ENCODE measurements around the gene DERA.
"Not testable (repeated sequence)": the region's sequence is repeated elsewhere in the genome, so short reads cannot be mapped to it uniquely, and the experiment has no call there.

The DERA gene

GRCh38 chr12:15910864-15911721 lies at the start of gene DERA:
TSS of gene DERA (plus strand) at chr12:15911332. CDS start at chr12:15911384, 52 bp downstream.
- H3K4me1 ChIP-seq (ENCODE audit: insufficient read depth, low read length): peaks cover 5% of the 10 kb centered on the region
- peak within 1 kb of the TSS; percentile 96 for H3K4me3 ChIP-seq (ENCODE audit: low read length)
- no peaks in the 10 kb centered on the region for H3K27me3 ChIP-seq (ENCODE audit: insufficient read depth, low read length)
- peak within 1 kb of the TSS; percentile 97 for H2AFZ ChIP-seq (ENCODE audit: low read depth, low read length)
- H3K9me3 ChIP-seq (ENCODE audit: low read length): no peaks in the 10 kb centered on the region
- peaks cover 9% of the 10 kb centered on the region for H3K36me3 ChIP-seq (ENCODE audit: insufficient read depth, low read length)

GRCh38 chr12:15861404-15861803 lies 49.7 kb upstream of the DERA start:
- H3K4me1 ChIP-seq (ENCODE audit: insufficient read depth, low read length): no peaks in the 10 kb centered on the region
- no peak overlapping the region for H3K4me3 ChIP-seq (ENCODE audit: low read length)
- no peaks in the 10 kb centered on the region for H3K27me3 ChIP-seq (ENCODE audit: insufficient read depth, low read length)
- no peaks in the 10 kb centered on the region for H3K9me3 ChIP-seq (ENCODE audit: low read length)
- no peaks in the 10 kb centered on the region for H3K36me3 ChIP-seq (ENCODE audit: insufficient read depth, low read length)
- H2AFZ ChIP-seq (ENCODE audit: low read depth, low read length): no peak overlapping the region

GRCh38 chr12:15862840-15863239 lies 48.3 kb upstream of the DERA start:
- Histone ChIP-seq H3K4me3 (ENCODE audit: low read length) (no peak overlapping the region), H3K4me1 (ENCODE audit: insufficient read depth, low read length) (no peaks in the 10 kb centered on the region), H3K9me3 (ENCODE audit: low read length) (no peaks in the 10 kb centered on the region), H2AFZ (ENCODE audit: low read depth, low read length) (no peak overlapping the region), H3K27me3 (ENCODE audit: insufficient read depth, low read length) (no peaks in the 10 kb centered on the region), H3K36me3 (ENCODE audit: insufficient read depth, low read length) (no peaks in the 10 kb centered on the region)

DNA sequence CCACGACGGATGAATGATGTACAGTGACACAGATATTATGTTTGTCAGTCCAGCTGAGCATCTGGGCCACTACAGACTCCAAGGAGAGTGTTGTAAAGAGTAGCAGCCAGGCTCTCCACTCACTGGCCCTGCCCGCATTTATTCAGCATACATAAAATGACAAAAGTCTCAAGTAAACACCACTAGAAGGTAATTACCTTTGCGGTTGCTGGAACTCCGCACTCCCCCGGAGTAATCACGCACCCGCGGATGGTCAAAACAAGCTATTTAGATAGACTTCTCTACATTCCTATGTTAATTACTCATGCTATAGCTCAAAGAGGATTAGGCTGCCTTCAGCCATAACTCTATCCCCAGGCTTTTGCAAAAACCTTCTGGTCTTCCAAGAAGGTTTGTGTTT lies 47.8 kb upstream of the DERA start:
- Histone ChIP-seq H3K27me3 (ENCODE audit: insufficient read depth, low read length) (no peaks in the 10 kb centered on the region), H3K9me3 (ENCODE audit: low read length) (no peaks in the 10 kb centered on the region), H2AFZ (ENCODE audit: low read depth, low read length) (no peak overlapping the region), H3K4me3 (ENCODE audit: low read length) (no peak overlapping the region), H3K36me3 (ENCODE audit: insufficient read depth, low read length) (no peaks in the 10 kb centered on the region), H3K4me1 (ENCODE audit: insufficient read depth, low read length) (no peaks in the 10 kb centered on the region)

DNA sequence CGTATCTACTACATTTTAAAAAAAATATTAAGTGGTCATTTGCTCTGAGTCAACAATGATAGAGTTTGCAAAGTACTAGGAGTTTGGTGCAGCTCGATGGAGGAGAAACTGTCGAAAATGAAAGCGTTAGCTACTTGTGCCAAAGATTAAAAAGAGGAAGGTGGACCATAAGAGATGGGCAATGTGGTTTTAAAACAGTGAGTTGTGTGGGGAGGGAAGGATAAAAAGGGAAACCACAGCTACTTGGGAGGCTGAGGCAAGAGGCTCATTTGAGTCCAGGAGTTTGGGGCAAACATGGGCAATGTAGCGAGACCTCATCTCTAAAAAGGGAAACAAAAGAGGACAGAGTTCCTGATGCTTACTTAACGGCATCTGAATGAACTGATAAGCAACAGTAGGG lies 47.1 kb upstream of the DERA start:
- H3K4me1 ChIP-seq (ENCODE audit: insufficient read depth, low read length): no peaks in the 10 kb centered on the region
- H3K36me3 ChIP-seq (ENCODE audit: insufficient read depth, low read length): no peaks in the 10 kb centered on the region
- no peaks in the 10 kb centered on the region for H3K27me3 ChIP-seq (ENCODE audit: insufficient read depth, low read length)
- H3K4me3 ChIP-seq (ENCODE audit: low read length): no peak overlapping the region
- no peaks in the 10 kb centered on the region for H3K9me3 ChIP-seq (ENCODE audit: low read length)
- no peak overlapping the region for H2AFZ ChIP-seq (ENCODE audit: low read depth, low read length)

- no peak overlapping the region for H3K4me3 ChIP-seq (ENCODE audit: low read length)
- H3K27me3 ChIP-seq (ENCODE audit: insufficient read depth, low read length): no peaks in the 10 kb centered on the region
- no peaks in the 10 kb centered on the region for H3K9me3 ChIP-seq (ENCODE audit: low read length)
- H3K4me1 ChIP-seq (ENCODE audit: insufficient read depth, low read length): no peaks in the 10 kb centered on the region
- H3K36me3 ChIP-seq (ENCODE audit: insufficient read depth, low read length): no peaks in the 10 kb centered on the region
- no peak overlapping the region for H2AFZ ChIP-seq (ENCODE audit: low read depth, low read length)
These were observed 42.9 kb upstream of the DERA start for GRCh38 chr12:15868186-15868585.

DNA sequence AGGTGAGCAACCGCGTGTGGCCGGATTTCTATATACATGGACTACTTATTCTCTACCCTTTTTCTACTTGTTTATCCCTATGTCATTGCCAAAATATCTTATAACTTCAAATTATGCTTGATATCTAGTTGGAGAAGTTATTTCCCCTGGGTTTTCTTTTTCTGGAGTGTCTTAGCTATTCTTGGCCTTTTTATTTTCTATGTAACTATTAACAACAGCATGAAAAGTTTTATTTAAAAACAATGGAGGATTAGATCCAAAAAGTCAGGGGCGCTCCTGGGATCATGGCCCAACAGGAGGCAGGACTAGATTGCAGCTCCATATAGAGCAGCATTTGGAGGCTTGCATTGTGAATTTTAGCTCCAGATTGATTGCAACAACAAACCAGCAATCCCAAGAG lies 37.6 kb upstream of the DERA start:
- Histone ChIP-seq H3K27me3 (ENCODE audit: insufficient read depth, low read length) (no peaks in the 10 kb centered on the region), H3K4me3 (ENCODE audit: low read length) (no peak overlapping the region), H3K36me3 (ENCODE audit: insufficient read depth, low read length) (no peaks in the 10 kb centered on the region), H3K9me3 (ENCODE audit: low read length) (no peaks in the 10 kb centered on the region), H2AFZ (ENCODE audit: low read depth, low read length) (no peak overlapping the region), H3K4me1 (ENCODE audit: insufficient read depth, low read length) (no peaks in the 10 kb centered on the region)

GRCh38 chr12:15874556-15875145 lies 36.5 kb upstream of the DERA start:
- H3K27me3 ChIP-seq (ENCODE audit: insufficient read depth, low read length); H3K9me3 ChIP-seq (ENCODE audit: low read length); H3K4me3 ChIP-seq (ENCODE audit: low read length); H2AFZ ChIP-seq (ENCODE audit: low read depth, low read length); H3K4me1 ChIP-seq (ENCODE audit: insufficient read depth, low read length); H3K36me3 ChIP-seq (ENCODE audit: insufficient read depth, low read length): not testable (repeated sequence)

DNA sequence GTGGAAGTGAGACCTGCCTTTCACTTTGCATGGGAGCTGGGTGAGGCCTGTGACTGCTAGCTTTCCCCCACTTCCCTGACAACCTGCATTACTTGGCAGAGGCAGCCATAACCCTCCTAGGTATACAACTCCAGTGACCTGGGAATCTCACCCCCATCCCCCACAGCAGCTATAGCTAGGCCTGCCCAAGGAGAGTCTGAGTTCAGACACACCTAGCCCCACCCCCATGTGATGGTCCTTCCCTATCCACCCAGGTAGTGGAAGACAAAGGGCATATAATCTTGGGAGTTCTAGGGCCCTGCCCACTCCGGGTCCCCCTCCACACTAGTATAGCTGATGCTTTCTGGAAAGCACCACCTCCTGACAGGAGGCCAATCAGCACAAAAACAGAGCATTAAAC lies 35.3 kb upstream of the DERA start:
- Histone ChIP-seq H3K36me3 (ENCODE audit: insufficient read depth, low read length) (no peaks in the 10 kb centered on the region), H3K4me1 (ENCODE audit: insufficient read depth, low read length) (no peaks in the 10 kb centered on the region), H3K27me3 (ENCODE audit: insufficient read depth, low read length) (no peaks in the 10 kb centered on the region), H2AFZ (ENCODE audit: low read depth, low read length) (no peak overlapping the region), H3K4me3 (ENCODE audit: low read length) (no peak overlapping the region), H3K9me3 (ENCODE audit: low read length) (no peaks in the 10 kb centered on the region)

- H3K36me3 ChIP-seq (ENCODE audit: insufficient read depth, low read length): peaks cover under 1% of the 10 kb centered on the region
- H3K9me3 ChIP-seq (ENCODE audit: low read length): no peaks in the 10 kb centered on the region
- no peaks in the 10 kb centered on the region for H3K27me3 ChIP-seq (ENCODE audit: insufficient read depth, low read length)
- H3K4me3 ChIP-seq (ENCODE audit: low read length): no peak overlapping the region
- H2AFZ ChIP-seq (ENCODE audit: low read depth, low read length): no peak overlapping the region
- peaks cover 8% of the 10 kb centered on the region for H3K4me1 ChIP-seq (ENCODE audit: insufficient read depth, low read length)
These were observed 31.7 kb upstream of the DERA start for GRCh38 chr12:15879413-15879812.

- H3K36me3 ChIP-seq (ENCODE audit: insufficient read depth, low read length): peaks cover 11% of the 10 kb centered on the region
These were observed 30.4 kb upstream of the DERA start for GRCh38 chr12:15880721-15881120.

GRCh38 chr12:15882118-15882971 lies 28.8 kb upstream of the DERA start, which contains the start of gene STRAP:
TSS of gene STRAP (plus strand) at chr12:15882387. CDS start at chr12:15882708, 321 bp downstream.
- Histone ChIP-seq H3K36me3 (ENCODE audit: insufficient read depth, low read length) (peaks cover 26% of the 10 kb centered on the region), H3K9me3 (ENCODE audit: low read length) (no peaks in the 10 kb centered on the region), H3K4me3 (ENCODE audit: low read length) (peak within 1 kb of the TSS; percentile 68), H3K27me3 (ENCODE audit: insufficient read depth, low read length) (no peaks in the 10 kb centered on the region), H3K4me1 (ENCODE audit: insufficient read depth, low read length) (peaks cover 8% of the 10 kb centered on the region), H2AFZ (ENCODE audit: low read depth, low read length) (peak within 1 kb of the TSS; percentile 82)

More at GRCh38 chr12:15880721-15881120, 30.4 kb upstream of the DERA start:
- Histone ChIP-seq H3K27me3 (ENCODE audit: insufficient read depth, low read length) (no peaks in the 10 kb centered on the region), H3K9me3 (ENCODE audit: low read length) (no peaks in the 10 kb centered on the region), H3K4me3 (ENCODE audit: low read length) (no peak overlapping the region), H3K4me1 (ENCODE audit: insufficient read depth, low read length) (peaks cover 8% of the 10 kb centered on the region), H2AFZ (ENCODE audit: low read depth, low read length) (no peak overlapping the region)

- peaks cover 28% of the 10 kb centered on the region for H3K36me3 ChIP-seq (ENCODE audit: insufficient read depth, low read length)
- peak overlapping the region; percentile 68 for H3K4me3 ChIP-seq (ENCODE audit: low read length)
- no peaks in the 10 kb centered on the region for H3K9me3 ChIP-seq (ENCODE audit: low read length)
- peaks cover 8% of the 10 kb centered on the region for H3K4me1 ChIP-seq (ENCODE audit: insufficient read depth, low read length)
- no peak overlapping the region for H2AFZ ChIP-seq (ENCODE audit: low read depth, low read length)
- no peaks in the 10 kb centered on the region for H3K27me3 ChIP-seq (ENCODE audit: insufficient read depth, low read length)
These were observed 27.6 kb upstream of the DERA start for GRCh38 chr12:15883536-15883935.

Measured in neuron (in vitro differentiated cells).